NK-92 (cell line): ENCODE data around the gene SMOC1.

Experiments used
- DNase-seq: peaks from one replicate; lab custom pipeline; 2025; ENCODE audit not compliant: unreplicated experiment; lab: John Stamatoyannopoulos, UW

The SMOC1 gene

GRCh38 chr14:69941768-69942742 lies 62.8 kb downstream of the SMOC1 start:
- DNase-seq: no peak

- no peak for DNase-seq
Measured at GRCh38 chr14:69943084-69943780, 64.0 kb downstream of the SMOC1 start.

- no peak for DNase-seq
Measured at GRCh38 chr14:69945347-69945746, 66.1 kb downstream of the SMOC1 start.

- DNase-seq: no peak
Measured at GRCh38 chr14:69945912-69946311, 66.7 kb downstream of the SMOC1 start.

GRCh38 chr14:69948351-69948750 lies 69.1 kb downstream of the SMOC1 start:
- DNase-seq: no peak

GRCh38 chr14:69951263-69951662 lies 72.0 kb downstream of the SMOC1 start:
- no peak for DNase-seq

GRCh38 chr14:69951935-69952334 lies 72.7 kb downstream of the SMOC1 start:
- DNase-seq: no peak

GRCh38 chr14:69953266-69953915 lies 74.2 kb downstream of the SMOC1 start:
- DNase-seq: no peak

- no peak for DNase-seq
Measured at GRCh38 chr14:69955855-69956845, 76.9 kb downstream of the SMOC1 start.

- DNase-seq: no peak
Measured at GRCh38 chr14:69956970-69957369, 77.8 kb downstream of the SMOC1 start.

- no peak for DNase-seq
Measured at GRCh38 chr14:69957986-69958385, 78.8 kb downstream of the SMOC1 start.

- DNase-seq: no peak
Measured at GRCh38 chr14:69959136-69959535, 79.9 kb downstream of the SMOC1 start.

- DNase-seq: no peak
Measured at GRCh38 chr14:69960296-69960695, 81.1 kb downstream of the SMOC1 start.

- no peak for DNase-seq
Measured at GRCh38 chr14:69963966-69964365, 84.8 kb downstream of the SMOC1 start.

GRCh38 chr14:69964841-69965240 lies 85.6 kb downstream of the SMOC1 start:
- no peak for DNase-seq

GRCh38 chr14:69968132-69968531 lies 88.9 kb downstream of the SMOC1 start:
- DNase-seq: no peak

- no peak for DNase-seq
Measured at GRCh38 chr14:69968681-69969080, 89.5 kb downstream of the SMOC1 start.

- DNase-seq: no peak
Measured at GRCh38 chr14:69972755-69973154, 93.5 kb downstream of the SMOC1 start.

- DNase-seq: no peak
Measured at GRCh38 chr14:69973846-69974245, 94.6 kb downstream of the SMOC1 start.

- no peak for DNase-seq
Measured at GRCh38 chr14:69979882-69980281, 100.7 kb downstream of the SMOC1 start.
